AG09309 (cell line): Measurements from ENCODE around the gene P2RX5.
A peak's percentile ranks its signal among the peaks of the same experiment; 100 is the strongest.

Experiments used
- DNase-seq: peaks from one replicate; pipeline ENCODE4 v3.0.0-alpha.2; 2010; ENCODE audit warnings: low read depth
- H3K4me3 ChIP-seq: 2 replicates; pipeline ENCODE4 v1.5.1; 2011; ENCODE audit warnings: mild to moderate bottlenecking, low read depth, low read length, moderate library complexity; ENCODE audit not compliant: control insufficient read depth
- CTCF ChIP-seq: IDR thresholded peaks from 2 replicates; pipeline ENCODE4 v1.5.1; 2011; ENCODE audit warnings: mild to moderate bottlenecking, low read depth, low read length, inconsistent platforms; ENCODE audit not compliant: insufficient read depth, control insufficient read depth; ENCODE audit errors: missing control alignments

P2RX5 gene

GRCh38 chr17:3636908-3637373, 59.0 kb downstream of the P2RX5 start:
- H3K4me3 ChIP-seq = peak overlapping the region; percentile 62
- no peak for DNase-seq
- no peak for TF ChIP-seq CTCF

- peak; percentile 75 for DNase-seq
- peak within 1 kb of the TSS; percentile 62 for H3K4me3 ChIP-seq
- no peak for TF ChIP-seq CTCF
Observed at GRCh38 chr17:3636154-3636907, 59.6 kb downstream of the P2RX5 start, which contains the start of the genes CTNS and SHPK. Gene CTNS, plus strand, starts transcription at chr17:3636760. Its CDS starts 3,447 bp downstream, at chr17:3640207. Gene SHPK, minus strand, starts transcription at chr17:3636250. Its CDS starts 31 bp downstream, at chr17:3636219.

- DNase-seq = no peak
- H3K4me3 ChIP-seq = peak overlapping the region; percentile 62
- no peak for TF ChIP-seq CTCF
Observed at GRCh38 chr17:3635474-3636153, 60.3 kb downstream of the P2RX5 start.

- no peak for TF ChIP-seq CTCF
Observed at GRCh38 chr17:3632287-3632686, 63.7 kb downstream of the P2RX5 start.

GRCh38 chr17:3630781-3631180, 65.2 kb downstream of the P2RX5 start:
- no peak for TF ChIP-seq CTCF
- DNase-seq = no peak
- H3K4me3 ChIP-seq = no peak overlapping the region

More at GRCh38 chr17:3632287-3632686, 63.7 kb downstream of the P2RX5 start:
- DNase-seq = no peak
- H3K4me3 ChIP-seq = no peak overlapping the region

- no peak for TF ChIP-seq CTCF
- no peak overlapping the region for H3K4me3 ChIP-seq
- DNase-seq = no peak
Observed at GRCh38 chr17:3627769-3628167, 68.2 kb downstream of the P2RX5 start.
